Measurements from ENCODE around the gene MAGEF1. TPM values are rescaled to one million over a fixed set of nuclear protein-coding genes. Genes with fewer than 3 reads are reported as not detected.

Gene MAGEF1
- total RNA-seq, 1 donor from 2014 or later: 88.1 TPM

DNA sequence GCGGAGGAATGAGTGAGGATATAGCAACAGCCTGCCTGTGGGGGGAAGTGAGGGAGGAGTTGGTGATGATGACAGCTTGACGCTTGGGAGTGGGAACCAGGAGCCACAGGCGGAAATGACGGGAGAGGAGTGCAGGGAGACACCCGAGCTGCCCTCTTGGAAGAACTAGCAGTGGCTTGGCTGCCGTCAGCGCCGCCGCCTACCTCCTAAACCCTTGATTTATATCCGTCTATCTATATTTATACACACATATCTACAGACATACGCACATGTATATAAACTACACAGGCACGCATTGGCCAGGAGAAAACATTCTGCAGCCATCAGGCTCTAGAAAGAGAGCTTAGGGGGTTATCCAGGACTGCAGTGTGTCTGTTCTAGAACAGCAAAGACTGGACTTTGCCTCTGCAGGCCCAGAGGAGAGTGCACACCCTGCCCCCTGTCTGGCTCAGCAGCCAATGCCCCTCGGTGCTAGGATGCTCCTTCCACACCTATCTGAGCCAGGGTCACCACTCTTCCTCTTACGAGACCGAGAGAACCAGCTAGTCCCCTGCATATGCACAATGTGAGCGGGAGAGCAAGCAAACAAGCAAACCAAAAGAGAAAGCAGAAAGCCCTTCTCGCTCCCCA is 45.3 kb upstream of the MAGEF1 start:
- Histone ChIP-seq H3K4me3 (no peak overlapping the region), H3K27me3 (no peaks in the 10 kb centered on the region), H3K9ac (no peak overlapping the region), H3K4me2 (no peak overlapping the region), H3F3A (ENCODE audit: low read depth) (peaks cover 10% of the 10 kb centered on the region), H2AFZ (replicated peaks) (no peak overlapping the region), H3K79me2 (ENCODE audit: low read depth) (no peaks in the 10 kb centered on the region), H3K4me1 (peaks cover 23% of the 10 kb centered on the region), H3K36me3 (no peaks in the 10 kb centered on the region), H3K27ac (no peak overlapping the region), H4K20me1 (ENCODE audit: low read depth) (no peaks in the 10 kb centered on the region), H3K9me3 (ENCODE audit: low read depth) (no peaks in the 10 kb centered on the region)
- Mint-ChIP-seq H3K27ac (peak overlapping the region; percentile 4), H3K27me3 (ENCODE audit: insufficient read depth, low read depth) (peaks cover 10% of the 10 kb centered on the region), H3K36me3 (no peaks in the 10 kb centered on the region), H3K4me1 (peaks cover 34% of the 10 kb centered on the region), H3K9me3 (peaks cover 4% of the 10 kb centered on the region), H3K4me3 (no peak overlapping the region)
- no peak for TF ChIP-seq EZH2phosphoT487 (IDR thresholded peaks at IDR 0.05)
- TF ChIP-seq EZH2 (IDR thresholded peaks at IDR 0.05): no peak
- TF ChIP-seq, protein P1, sequence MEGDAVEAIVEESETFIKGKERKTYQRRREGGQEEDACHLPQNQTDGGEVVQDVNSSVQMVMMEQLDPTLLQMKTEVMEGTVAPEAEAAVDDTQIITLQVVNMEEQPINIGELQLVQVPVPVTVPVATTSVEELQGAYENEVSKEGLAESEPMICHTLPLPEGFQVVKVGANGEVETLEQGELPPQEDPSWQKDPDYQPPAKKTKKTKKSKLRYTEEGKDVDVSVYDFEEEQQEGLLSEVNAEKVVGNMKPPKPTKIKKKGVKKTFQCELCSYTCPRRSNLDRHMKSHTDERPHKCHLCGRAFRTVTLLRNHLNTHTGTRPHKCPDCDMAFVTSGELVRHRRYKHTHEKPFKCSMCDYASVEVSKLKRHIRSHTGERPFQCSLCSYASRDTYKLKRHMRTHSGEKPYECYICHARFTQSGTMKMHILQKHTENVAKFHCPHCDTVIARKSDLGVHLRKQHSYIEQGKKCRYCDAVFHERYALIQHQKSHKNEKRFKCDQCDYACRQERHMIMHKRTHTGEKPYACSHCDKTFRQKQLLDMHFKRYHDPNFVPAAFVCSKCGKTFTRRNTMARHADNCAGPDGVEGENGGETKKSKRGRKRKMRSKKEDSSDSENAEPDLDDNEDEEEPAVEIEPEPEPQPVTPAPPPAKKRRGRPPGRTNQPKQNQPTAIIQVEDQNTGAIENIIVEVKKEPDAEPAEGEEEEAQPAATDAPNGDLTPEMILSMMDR (IDR thresholded peaks at IDR 0.05): no peak
- DNase-seq (ENCODE audit: low spot score): no peak

DNA sequence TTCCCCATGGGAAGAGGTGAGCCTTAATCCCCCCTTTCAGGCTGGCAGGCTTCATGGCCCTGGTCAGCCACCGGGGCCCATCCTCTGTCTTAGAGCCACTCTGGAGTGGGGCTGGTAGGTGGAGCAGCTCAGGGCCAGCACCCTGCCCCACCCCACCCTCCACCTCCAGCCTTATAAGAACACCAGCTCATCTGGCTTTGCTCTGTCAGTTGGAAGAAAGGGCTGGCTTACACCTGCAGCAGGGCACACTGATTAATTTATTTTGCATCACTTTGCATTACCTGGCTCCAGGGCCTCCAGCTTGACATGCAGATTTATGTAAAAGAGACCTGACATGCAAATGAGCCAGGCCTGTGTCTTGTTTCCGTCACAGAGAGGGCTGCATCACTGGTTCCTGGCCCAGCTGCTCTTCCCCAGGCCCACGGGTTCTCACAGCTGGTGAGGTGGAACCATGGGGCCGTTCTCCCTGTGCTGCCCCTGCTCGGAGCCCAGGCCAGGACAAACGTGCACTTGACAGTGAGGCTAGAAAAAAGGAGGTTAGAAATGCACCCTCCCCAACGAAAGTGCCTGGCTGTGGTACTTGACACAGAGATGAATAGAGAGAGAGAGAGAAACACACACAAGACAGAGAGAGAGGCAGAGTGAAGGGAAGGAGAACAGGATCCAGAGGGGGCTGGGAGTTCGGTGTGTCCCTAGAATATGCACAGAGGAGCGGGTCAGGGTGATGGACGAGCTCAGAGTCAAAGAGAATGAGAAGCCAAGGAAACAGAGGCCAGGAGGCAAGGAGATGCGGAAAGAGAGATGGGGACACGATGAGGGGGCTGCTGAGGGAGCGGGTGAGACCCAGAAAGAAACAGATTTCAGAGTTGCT is 44.5 kb upstream of the MAGEF1 start:
- H3K27ac ChIP-seq: no peak overlapping the region
- peak overlapping the region; percentile 4 for H3K27ac Mint-ChIP-seq
- DNase-seq (ENCODE audit: low spot score): no peak

DNA sequence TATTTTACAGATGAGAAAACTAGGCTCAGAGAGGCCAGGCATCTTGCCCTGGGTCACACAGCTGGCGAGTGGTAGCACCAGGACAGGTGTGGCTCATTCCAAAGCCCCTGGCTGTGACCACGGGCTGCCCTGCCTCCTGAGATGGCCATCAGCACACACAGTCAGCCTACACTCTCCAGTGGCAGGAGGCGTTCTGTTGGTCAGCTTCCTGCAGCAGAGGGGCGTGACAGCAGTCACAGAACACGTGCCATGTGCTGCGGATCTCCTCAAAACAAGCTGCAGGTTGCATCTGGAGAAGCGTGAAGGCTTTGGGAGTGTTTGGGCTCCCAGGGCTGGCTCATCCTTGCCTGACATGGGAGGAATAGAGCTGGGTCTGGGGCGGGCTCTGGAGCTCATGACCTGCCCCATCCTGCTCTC is 43.5 kb upstream of the MAGEF1 start:
- Histone ChIP-seq H3K9me3 (ENCODE audit: low read depth) (no peaks in the 10 kb centered on the region), H3K9ac (no peak overlapping the region), H3K27me3 (no peaks in the 10 kb centered on the region), H3K4me1 (peaks cover 33% of the 10 kb centered on the region), H3K36me3 (no peaks in the 10 kb centered on the region), H3K4me2 (no peak overlapping the region), H3K79me2 (ENCODE audit: low read depth) (no peaks in the 10 kb centered on the region), H3F3A (ENCODE audit: low read depth) (peaks cover 10% of the 10 kb centered on the region), H3K4me3 (no peak overlapping the region), H3K27ac (no peak overlapping the region), H4K20me1 (ENCODE audit: low read depth) (no peaks in the 10 kb centered on the region), H2AFZ (replicated peaks) (no peak overlapping the region)
- Mint-ChIP-seq H3K9me3 (peaks cover 4% of the 10 kb centered on the region), H3K27me3 (ENCODE audit: insufficient read depth, low read depth) (peaks cover 12% of the 10 kb centered on the region), H3K4me3 (no peak overlapping the region), H3K27ac (no peak overlapping the region), H3K36me3 (no peaks in the 10 kb centered on the region), H3K4me1 (peaks cover 37% of the 10 kb centered on the region)
- no peak for DNase-seq (ENCODE audit: low spot score)
- TF ChIP-seq, protein P1 (IDR thresholded peaks at IDR 0.05): no peak
- TF ChIP-seq EZH2 (IDR thresholded peaks at IDR 0.05): no peak
- no peak for TF ChIP-seq EZH2phosphoT487 (IDR thresholded peaks at IDR 0.05)

More for the DNA sequence above, 44.5 kb upstream of the MAGEF1 start:
- Histone ChIP-seq H2AFZ (replicated peaks) (no peak overlapping the region), H3K27me3 (no peaks in the 10 kb centered on the region), H3K4me3 (no peak overlapping the region), H3K36me3 (no peaks in the 10 kb centered on the region), H3F3A (ENCODE audit: low read depth) (peaks cover 10% of the 10 kb centered on the region), H4K20me1 (ENCODE audit: low read depth) (no peaks in the 10 kb centered on the region), H3K79me2 (ENCODE audit: low read depth) (no peaks in the 10 kb centered on the region), H3K9me3 (ENCODE audit: low read depth) (no peaks in the 10 kb centered on the region), H3K4me2 (no peak overlapping the region), H3K4me1 (peaks cover 24% of the 10 kb centered on the region), H3K9ac (no peak overlapping the region)
- TF ChIP-seq, protein P1 (IDR thresholded peaks at IDR 0.05): no peak
- TF ChIP-seq EZH2phosphoT487 (IDR thresholded peaks at IDR 0.05): no peak
- Mint-ChIP-seq H3K4me1 (peaks cover 33% of the 10 kb centered on the region), H3K36me3 (no peaks in the 10 kb centered on the region), H3K27me3 (ENCODE audit: insufficient read depth, low read depth) (peaks cover 10% of the 10 kb centered on the region), H3K4me3 (no peak overlapping the region), H3K9me3 (peaks cover 4% of the 10 kb centered on the region)
